GM12891 (cell line): ENCODE data around the gene VENTX.

Source experiments
- PAX5 ChIP-seq: IDR thresholded peaks from 2 replicates; pipeline ENCODE4 v1.6.1; 2011; ENCODE audit warnings: low read length, moderate library complexity, mild to moderate bottlenecking; ENCODE audit not compliant: insufficient read depth, severe bottlenecking
- POLR2A ChIP-seq: IDR thresholded peaks from 2 replicates; pipeline ENCODE4 v1.6.1; 2011; ENCODE audit warnings: low read depth, low read length, control low read depth
- POLR2AphosphoS5 ChIP-seq: IDR thresholded peaks from 2 replicates; pipeline ENCODE4 v1.6.1; 2011; ENCODE audit warnings: low read depth, low read length, control low read depth
- POU2F2 ChIP-seq: IDR thresholded peaks from 2 replicates; pipeline ENCODE4 v1.6.1; 2011; ENCODE audit warnings: low read depth, mild to moderate bottlenecking, control low read depth, low read length, moderate library complexity
- SPI1 ChIP-seq: IDR thresholded peaks from 2 replicates; pipeline ENCODE4 v1.6.1; 2011; ENCODE audit warnings: low read depth, low read length, control low read depth
- TAF1 ChIP-seq: IDR thresholded peaks from 2 replicates; pipeline ENCODE4 v1.6.1; 2011; ENCODE audit warnings: low read depth, low read length, control low read depth

DNA sequence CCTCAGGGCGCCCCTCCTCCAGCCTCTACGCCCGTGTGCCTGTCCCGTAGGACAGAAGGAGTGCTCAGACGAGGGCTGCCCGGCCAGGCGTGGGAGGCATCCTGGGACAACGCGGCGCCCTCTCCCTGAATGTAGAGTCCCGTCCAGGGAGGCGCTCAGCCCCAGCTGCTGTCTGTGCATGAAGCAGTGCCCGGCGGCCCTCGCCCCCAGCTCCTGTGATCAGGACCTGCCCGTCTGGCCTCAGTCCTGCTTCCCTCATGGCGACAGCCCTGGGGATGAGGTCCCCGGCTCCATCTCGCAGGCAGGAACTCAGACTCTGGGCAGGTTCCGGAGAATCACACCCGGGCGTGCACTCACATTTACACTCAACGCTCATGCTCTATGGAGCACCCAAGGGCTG lies 32.5 kb upstream of the VENTX start:
- TF ChIP-seq POLR2AphosphoS5: no peak
- no peak for TF ChIP-seq POLR2A
- no peak for TF ChIP-seq TAF1
- TF ChIP-seq POU2F2: no peak
- no peak for TF ChIP-seq PAX5
- no peak for TF ChIP-seq SPI1
